Neural cell (in vitro differentiated cells): ENCODE data around the gene TLCD2. TPM values are rescaled to one million over a fixed set of nuclear protein-coding genes. Genes with fewer than 3 reads are reported as not detected.

Experiments
- H2AFZ ChIP-seq: fragments of 200-600, 300-800 bp; sonication (generic), shearing (Covaris generic); 2 replicates; pipeline ENCODE4 v1.6.0; 2014; ENCODE audit warnings: low read depth, mild to moderate bottlenecking, antibody characterized with exemption, low read length, moderate library complexity
- H3F3A ChIP-seq: fragments of 200-600 bp; shearing (Covaris generic); 2 replicates; pipeline ENCODE4 v1.6.1; 2016; ENCODE audit warnings: mild to moderate bottlenecking, moderate library complexity, mixed read lengths, antibody characterized with exemption, low read length; ENCODE audit not compliant: insufficient read depth, poor library complexity, severe bottlenecking
- H3K27ac ChIP-seq: fragments of 200-600, 300-800 bp; sonication (generic), shearing (Covaris generic); 2 replicates; pipeline ENCODE4 v1.5.1; 2014; ENCODE audit warnings: mild to moderate bottlenecking, low read length, moderate library complexity
- H3K27me3 ChIP-seq: fragments of 300-800, 200-600 bp; sonication (generic), shearing (Covaris generic); 2 replicates; pipeline ENCODE4 v1.6.0; 2014; ENCODE audit warnings: mild to moderate bottlenecking, low read depth, low read length, moderate library complexity; ENCODE audit not compliant: insufficient read depth
- H3K36me3 ChIP-seq: fragments of 300-800, 200-600 bp; sonication (generic), shearing (Covaris generic); 2 replicates; pipeline ENCODE4 v1.5.1; 2014; ENCODE audit warnings: mild to moderate bottlenecking, antibody characterized with exemption, low read length, moderate library complexity; ENCODE audit not compliant: insufficient read depth
- H3K4me2 ChIP-seq: fragments of 300-800, 200-600 bp; sonication (generic), shearing (Covaris generic); 2 replicates; pipeline ENCODE4 v1.6.0; 2014; ENCODE audit warnings: mild to moderate bottlenecking, low read length
- H3K4me3 ChIP-seq: fragments of 300-800, 200-600 bp; sonication (generic), shearing (Covaris generic); 2 replicates; pipeline ENCODE4 v1.5.1; 2014; ENCODE audit warnings: mild to moderate bottlenecking, low read length, moderate library complexity
- H3K79me2 ChIP-seq: fragments of 200-600 bp; shearing (Covaris generic); replicated peaks from 2 replicates; pipeline ENCODE4 v1.6.0; 2014; ENCODE audit warnings: mild to moderate bottlenecking, low read length, moderate library complexity; ENCODE audit not compliant: insufficient read depth
- H3K9ac ChIP-seq: fragments of 300-800, 200-600 bp; sonication (generic), shearing (Covaris generic); 2 replicates; pipeline ENCODE4 v1.6.1; 2016; ENCODE audit warnings: mild to moderate bottlenecking, low read length, mixed read lengths
- H3K9me2 ChIP-seq: fragments of 200-600 bp; shearing (Covaris generic); 2 replicates; pipeline ENCODE4 v1.6.1; 2016; ENCODE audit warnings: mild to moderate bottlenecking, low read length, mixed read lengths; ENCODE audit not compliant: insufficient read depth
- H3K9me3 ChIP-seq: fragments of 200-600, 300-800 bp; sonication (generic), shearing (Covaris generic); 2 replicates; pipeline ENCODE4 v1.6.1; 2016; ENCODE audit warnings: mild to moderate bottlenecking, mixed run types, low read length, moderate library complexity, mixed read lengths
- H4K20me1 ChIP-seq: fragments of 200-600 bp; shearing (Covaris generic); 2 replicates; pipeline ENCODE4 v1.6.1; 2016; ENCODE audit warnings: mild to moderate bottlenecking, mixed run types; ENCODE audit not compliant: insufficient read depth
- CTCF ChIP-seq: fragments of 450-650 bp; IDR thresholded peaks from 2 replicates; pipeline ENCODE4 v1.5.1; 2014; ENCODE audit warnings: antibody characterized with exemption, mild to moderate bottlenecking, moderate library complexity; ENCODE audit not compliant: poor library complexity, severe bottlenecking
- EP300 ChIP-seq: fragments of 450-650 bp; conservative IDR thresholded peaks from 2 replicates; pipeline ENCODE4 v1.6.1; 2014; ENCODE audit warnings: antibody characterized with exemption, mild to moderate bottlenecking, moderate library complexity; ENCODE audit not compliant: poor library complexity, severe bottlenecking
- EZH2 ChIP-seq: fragments of 200-600, 300-800 bp; shearing (Covaris generic), sonication (generic); IDR thresholded peaks from 2 replicates; pipeline ENCODE4 v1.6.1; 2014; ENCODE audit warnings: antibody characterized with exemption, low read length, borderline replicate concordance, mild to moderate bottlenecking; ENCODE audit not compliant: insufficient read depth, poor library complexity, severe bottlenecking
- MXI1 ChIP-seq: fragments of 450-650 bp; conservative IDR thresholded peaks from 2 replicates; pipeline ENCODE4 v1.6.1; 2014; ENCODE audit warnings: antibody characterized with exemption, mild to moderate bottlenecking; ENCODE audit not compliant: poor library complexity, severe bottlenecking
- POLR2AphosphoS5 ChIP-seq: IDR thresholded peaks from 2 replicates; pipeline ENCODE4 v1.6.1; 2012
- RAD21 ChIP-seq: fragments of 450-650 bp; conservative IDR thresholded peaks from 2 replicates; pipeline ENCODE4 v1.6.1; 2014; ENCODE audit warnings: antibody characterized with exemption, mild to moderate bottlenecking, moderate library complexity
- REST ChIP-seq: IDR thresholded peaks from 2 replicates; pipeline ENCODE4 v1.6.1; 2012; ENCODE audit warnings: borderline replicate concordance
- SMC3 ChIP-seq: fragments of 450-650 bp; conservative IDR thresholded peaks from 2 replicates; pipeline ENCODE4 v1.6.1; 2014; ENCODE audit warnings: antibody characterized with exemption, mild to moderate bottlenecking, moderate library complexity; ENCODE audit not compliant: poor library complexity
- TAF1 ChIP-seq: IDR thresholded peaks from 2 replicates; pipeline ENCODE4 v1.6.1; 2012; ENCODE audit warnings: low read depth
- polyA plus RNA-seq: library from polyadenylated mRNA; depleted of rRNA; stranded (reverse); fragments of >200 nt; gene quantifications from 2 replicates; pipeline ENCODE4 v1.2.3, GENCODE V29; 2014

TLCD2 gene
- polyA plus RNA-seq, 1 donor from 2014 or later, result 0.14 TPM

GRCh38 chr17:1729966-1730325 lies 19.8 kb upstream of the TLCD2 start:
- Histone ChIP-seq H3K79me2 (no peaks in the 10 kb centered on the region), H3F3A (no peaks in the 10 kb centered on the region), H2AFZ (no peak overlapping the region), H3K9me3 (no peaks in the 10 kb centered on the region), H4K20me1 (no peaks in the 10 kb centered on the region), H3K4me2 (no peak overlapping the region), H3K36me3 (no peaks in the 10 kb centered on the region), H3K27me3 (no peaks in the 10 kb centered on the region), H3K27ac (no peak overlapping the region), H3K4me3 (no peak overlapping the region), H3K9ac (no peak overlapping the region), H3K9me2 (no peaks in the 10 kb centered on the region)
- TF ChIP-seq REST (no peak), EZH2 (no peak), SMC3 (no peak), TAF1 (no peak), EP300 (no peak)

DNA sequence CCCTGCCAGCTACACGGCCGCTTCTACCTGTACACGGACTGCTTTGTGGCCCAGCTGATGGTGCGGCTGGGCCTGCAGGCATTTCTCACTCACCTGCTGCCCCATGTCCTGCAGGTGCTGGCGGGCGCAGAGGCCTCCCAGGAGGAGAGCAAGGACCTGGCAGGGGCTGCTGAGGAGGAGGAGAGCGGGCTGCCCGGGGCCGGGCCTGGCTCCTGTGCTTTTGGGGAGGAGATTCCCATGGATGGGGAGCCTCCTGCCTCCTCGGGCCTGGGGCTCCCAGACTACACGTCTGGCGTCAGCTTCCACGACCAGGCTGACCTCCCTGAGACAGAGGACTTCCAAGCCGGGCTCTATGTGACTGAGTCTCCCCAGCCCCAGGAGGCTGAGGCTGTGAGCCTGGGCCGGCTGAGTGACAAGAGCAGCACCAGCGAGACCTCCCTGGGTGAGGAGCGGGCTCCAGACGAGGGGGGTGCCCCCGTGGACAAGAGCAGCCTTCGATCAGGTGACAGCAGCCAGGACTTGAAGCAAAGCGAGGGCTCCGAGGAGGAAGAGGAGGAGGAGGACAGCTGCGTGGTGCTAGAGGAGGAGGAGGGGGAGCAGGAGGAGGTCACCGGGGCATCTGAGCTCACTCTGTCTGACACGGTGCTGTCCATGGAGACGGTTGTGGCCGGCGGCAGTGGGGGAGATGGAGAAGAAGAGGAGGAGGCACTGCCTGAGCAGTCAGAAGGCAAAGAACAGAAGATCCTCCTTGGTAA lies 17.9 kb upstream of the TLCD2 start:
- Histone ChIP-seq H3K27ac (no peak overlapping the region), H3K36me3 (no peaks in the 10 kb centered on the region)

More for the DNA sequence above, 17.9 kb upstream of the TLCD2 start:
- Histone ChIP-seq H2AFZ (no peak overlapping the region), H3K9me3 (no peaks in the 10 kb centered on the region), H3K4me2 (no peak overlapping the region), H3K27me3 (no peaks in the 10 kb centered on the region), H3K79me2 (no peaks in the 10 kb centered on the region), H3K9me2 (no peaks in the 10 kb centered on the region), H3K9ac (no peak overlapping the region), H3F3A (no peaks in the 10 kb centered on the region), H4K20me1 (no peaks in the 10 kb centered on the region), H3K4me3 (no peak overlapping the region)
- TF ChIP-seq TAF1 (no peak), POLR2AphosphoS5 (no peak), EZH2 (no peak), RAD21 (no peak), MXI1 (no peak), REST (no peak), EP300 (no peak), SMC3 (no peak), CTCF (no peak)
